Stimulated activated CD8-positive, alpha-beta memory T cell treated with anti-CD3 and anti-CD28 coated beads, Interleukin-2, amount 100 ng/mL, for 48 hours (primary cell): Measurements from ENCODE around the gene MSMB.
"Not testable (repeated sequence)": the region's sequence is repeated elsewhere in the genome, so short reads cannot be mapped to it uniquely, and the experiment has no call there.

Experiments
- DNase-seq, 2 donors: peaks; one replicate each; pipeline ENCODE4 v3.0.0-alpha.2; 2020; ENCODE audit warnings: low read depth in 2 of 2

Gene MSMB

GRCh38 chr10:46006219-46006618 lies 39.9 kb downstream of the MSMB start:
- no peak for DNase-seq

- no peak for DNase-seq
Measured at GRCh38 chr10:46005383-46005782, 40.7 kb downstream of the MSMB start.

DNA sequence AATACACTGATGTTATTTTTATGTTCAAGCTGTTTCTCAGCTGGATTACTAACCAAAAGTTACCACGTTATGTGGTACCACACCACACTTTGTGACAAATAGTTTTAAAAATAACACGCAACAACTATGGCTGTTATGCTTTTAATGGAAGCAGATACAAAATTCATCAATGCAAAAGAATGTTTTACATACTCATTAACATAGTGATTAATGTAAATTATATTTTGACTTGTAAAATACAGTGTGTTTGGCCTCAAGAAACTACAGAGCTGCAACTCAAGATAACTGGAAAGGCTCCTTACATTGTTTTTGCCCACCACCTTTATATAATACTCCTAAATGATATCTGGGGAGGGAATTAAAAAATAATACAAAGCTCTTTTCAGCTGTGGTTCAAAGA lies 41.1 kb downstream of the MSMB start:
- DNase-seq: no peak

GRCh38 chr10:46002916-46003693 lies 43.0 kb downstream of the MSMB start:
- DNase-seq: no peak

DNA sequence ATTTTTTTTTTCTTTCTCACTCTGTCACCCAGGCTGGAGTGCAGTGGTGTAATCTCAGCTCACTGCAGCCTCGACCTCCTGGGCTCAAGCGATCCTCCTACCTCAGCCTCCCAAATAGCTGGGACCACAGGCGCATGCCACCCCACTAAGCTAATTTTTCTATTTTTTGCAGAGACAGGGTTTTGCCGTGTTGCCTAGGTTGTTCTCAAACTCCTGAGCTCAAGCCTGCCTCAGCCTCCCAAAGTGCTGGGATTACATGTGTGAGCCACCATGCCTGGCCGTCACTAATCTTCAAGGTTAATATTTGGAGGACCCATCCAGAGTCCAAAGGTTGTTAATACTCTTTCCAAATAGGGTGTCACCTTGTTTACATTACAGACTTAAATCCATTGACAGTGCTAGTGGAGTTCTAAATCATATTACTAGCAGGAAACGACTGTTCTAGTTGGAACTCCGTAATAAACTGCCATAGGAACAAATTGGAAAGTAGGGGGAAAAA lies 43.8 kb downstream of the MSMB start:
- DNase-seq: not testable (repeated sequence)

GRCh38 chr10:46001187-46001756 lies 44.8 kb downstream of the MSMB start:
- no peak for DNase-seq

GRCh38 chr10:46000538-46000937 lies 45.5 kb downstream of the MSMB start:
- no peak for DNase-seq

DNA sequence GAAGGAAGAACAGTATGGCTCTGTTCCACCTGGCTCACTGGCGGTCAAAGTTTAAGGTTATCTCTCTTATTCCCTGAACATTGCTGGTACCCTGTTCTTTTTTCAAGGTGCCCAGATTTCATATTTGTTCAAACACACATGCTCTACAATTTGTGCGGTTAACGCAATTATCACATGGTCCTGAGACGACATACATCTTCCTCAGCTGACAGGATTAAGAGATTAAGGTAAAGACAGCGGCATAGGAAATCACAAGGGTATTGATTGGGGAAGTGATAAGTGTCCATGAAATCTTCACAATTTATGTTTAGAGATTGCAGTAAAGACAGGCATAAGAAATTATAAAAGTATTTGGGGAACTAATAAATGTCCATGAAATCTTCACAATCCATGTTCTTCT lies 46.1 kb downstream of the MSMB start:
- not testable (repeated sequence) for DNase-seq

DNA sequence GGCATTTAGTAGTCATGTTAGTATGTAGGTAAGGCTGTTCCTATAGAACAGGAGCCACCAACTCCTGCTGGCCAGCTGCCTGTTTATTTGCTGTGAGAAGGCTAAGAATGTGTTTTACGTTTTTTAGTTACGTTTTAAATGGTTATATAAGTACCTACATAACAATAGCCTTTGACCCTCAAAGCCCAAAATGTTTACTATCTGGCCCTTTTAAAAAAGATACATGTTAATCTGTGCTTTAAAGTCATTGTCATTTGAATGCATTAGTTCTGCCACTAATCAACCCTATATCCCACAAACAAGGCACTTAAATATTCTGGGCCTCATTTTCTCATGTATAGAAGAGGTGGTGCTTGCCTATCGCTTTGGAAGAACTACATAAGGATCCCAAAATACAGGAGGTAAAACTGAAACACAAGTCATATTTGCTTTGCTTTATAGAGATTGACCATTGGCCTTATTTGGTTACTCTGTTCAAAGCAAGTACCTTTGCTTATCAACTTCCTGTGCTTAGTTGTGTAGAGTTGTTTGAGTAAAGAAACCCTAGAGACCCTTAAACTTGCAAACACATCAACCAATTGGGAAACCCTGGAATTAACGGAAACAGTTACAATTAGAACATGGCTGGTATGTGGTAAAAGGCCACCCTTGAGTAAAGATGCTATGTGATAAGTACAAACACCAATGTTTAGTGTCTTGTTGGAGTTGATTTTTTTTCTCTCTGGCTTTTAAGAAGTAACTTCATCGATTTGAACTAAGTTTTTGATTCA lies 47.9 kb downstream of the MSMB start:
- no peak for DNase-seq

DNA sequence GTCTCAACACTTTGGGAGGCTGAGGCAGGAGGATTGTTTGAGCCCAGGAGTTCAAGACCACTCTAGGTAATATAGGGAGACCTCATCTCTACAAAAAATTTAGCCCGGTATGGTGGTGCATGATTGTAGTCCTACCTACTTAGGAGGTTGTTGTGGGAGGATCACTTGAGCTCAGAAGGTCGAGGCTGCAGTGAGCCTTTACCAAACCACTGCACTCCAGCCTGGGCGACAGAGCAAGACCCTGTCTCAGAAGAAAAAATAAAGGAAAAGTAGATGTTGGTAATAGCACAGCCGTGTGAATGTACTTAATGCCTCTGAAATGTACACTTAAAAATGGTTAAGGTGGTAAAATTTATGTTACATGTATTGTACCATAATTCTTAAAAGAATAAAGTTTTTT lies 48.5 kb downstream of the MSMB start:
- DNase-seq: no peak

DNA sequence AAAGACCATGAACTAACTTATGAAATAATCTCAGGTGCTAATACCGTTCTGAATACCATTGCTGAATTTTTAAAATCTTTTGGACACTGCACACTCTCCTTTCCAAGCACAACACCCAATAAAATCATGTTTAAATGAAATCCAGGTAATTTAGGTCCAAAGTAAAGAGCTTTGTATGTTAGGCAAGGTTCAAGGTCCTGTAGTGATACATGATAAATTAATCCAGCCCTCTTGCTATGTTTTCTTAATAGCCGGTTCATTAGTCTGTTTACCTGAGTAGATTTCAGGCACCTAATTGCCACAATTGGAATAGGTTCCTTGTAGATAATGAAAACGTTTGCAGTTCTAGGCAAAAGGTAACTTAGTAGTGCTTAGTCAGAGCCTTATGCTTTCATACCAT lies 60.5 kb downstream of the MSMB start:
- not testable (repeated sequence) for DNase-seq

- not testable (repeated sequence) for DNase-seq
Measured at GRCh38 chr10:45984473-45984872, 61.6 kb downstream of the MSMB start.

- not testable (repeated sequence) for DNase-seq
Measured at GRCh38 chr10:45983538-45984186, 62.4 kb downstream of the MSMB start.
